Measurements from ENCODE around the gene ZDHHC4. TPM values are rescaled to one million over a fixed set of nuclear protein-coding genes. Genes with fewer than 3 reads are reported as not detected.

The ZDHHC4 gene
- total RNA-seq, 1 experiment from 2014 or later: 62.0 TPM

- H3K18ac ChIP-seq (ENCODE audit: insufficient read length, low read depth, low read length): no peak overlapping the region
- H4K5ac ChIP-seq (ENCODE audit: insufficient read length, low read depth, low read length): no peak overlapping the region
- no peaks in the 10 kb centered on the region for H3K79me2 ChIP-seq (ENCODE audit: insufficient read depth, low read length)
- no peaks in the 10 kb centered on the region for H3K79me1 ChIP-seq (ENCODE audit: insufficient read depth, low read depth, low read length, poor library complexity, severe bottlenecking)
- H4K8ac ChIP-seq (replicated peaks; ENCODE audit: insufficient read length, low read depth, low read length): no peak overlapping the region
- no peak overlapping the region for H3K56ac ChIP-seq (ENCODE audit: insufficient read length, low read depth, low read length)
- no peak overlapping the region for H3K9ac ChIP-seq (ENCODE audit: extremely low read depth, insufficient read length, low read length)
- H2BK20ac ChIP-seq (ENCODE audit: low read depth, low read length, poor library complexity, severe bottlenecking): no peak overlapping the region
- H2BK12ac ChIP-seq (ENCODE audit: insufficient read length, low read depth, low read length): no peak overlapping the region
- WGBS (ENCODE audit: extremely low coverage, insufficient read length, low lambda C conversion rate): no CpG with 5 or more reads among the region's 7 CpGs
- Mint-ChIP-seq H3K36me3 (ENCODE audit: insufficient read depth in 1 of 3, low read depth in 3 of 3) (no peaks in the 10 kb centered on the region), H3K27ac (no peak overlapping the region), H3K9me3 (no peaks in the 10 kb centered on the region), H3K4me1 (peaks cover 10 to 16% of the 10 kb centered on the region in 2 experiments), H3K4me3 (peak overlapping the region in 1 of 2 experiments; percentile 56; a peak in 1 of 5 replicates), H3K27me3 (ENCODE audit: low read depth) (peaks cover 88% of the 10 kb centered on the region)
- no peak overlapping the region for H2AFZ ChIP-seq (ENCODE audit: low read length)
- no peak overlapping the region for H3T11ph ChIP-seq (ENCODE audit: low read length)
- H3K4me2 ChIP-seq (ENCODE audit: insufficient read depth, insufficient read length, low read length): no peak overlapping the region
- H3K4ac ChIP-seq (ENCODE audit: low read depth, low read length): no peak overlapping the region
- H3K23ac ChIP-seq (ENCODE audit: insufficient read length, low read depth, low read length): no peak overlapping the region
- H3K14ac ChIP-seq (ENCODE audit: insufficient read depth, low read length): no peak overlapping the region; the same call in 1 of the 2 replicates
- no peaks in the 10 kb centered on the region for H3K9me3 ChIP-seq (ENCODE audit: control insufficient read depth, low read depth, low read length)
- no peak for DNase-seq
- H2BK5ac ChIP-seq (ENCODE audit: insufficient read length, low read length): no peak overlapping the region
- no peak overlapping the region for H4K91ac ChIP-seq (ENCODE audit: insufficient read length, low read depth, low read length)
- no peak overlapping the region for H2AK5ac ChIP-seq (ENCODE audit: insufficient read length, low read length)
- H4K20me1 ChIP-seq (ENCODE audit: control insufficient read depth, insufficient read depth, insufficient read length): no peaks in the 10 kb centered on the region
- H2BK120ac ChIP-seq (ENCODE audit: low read depth, low read length, poor library complexity, severe bottlenecking): no peak overlapping the region
- peaks cover 15% of the 10 kb centered on the region for H3K23me2 ChIP-seq (ENCODE audit: insufficient read length, low read depth, low read length, poor library complexity, severe bottlenecking)
- H3K27ac ChIP-seq (ENCODE audit: insufficient read length, low read depth, low read length): no peak overlapping the region
- TF ChIP-seq CTCF (conservative IDR thresholded peaks at IDR 0.05): no peak
- H3K27me3 ChIP-seq (ENCODE audit: insufficient read depth, low read length): peaks cover 2% of the 10 kb centered on the region; the same call in 1 of the 2 replicates
- H3K4me1 ChIP-seq (ENCODE audit: insufficient read depth, low read length): no peaks in the 10 kb centered on the region
- H2BK15ac ChIP-seq (ENCODE audit: low read depth, low read length): no peak overlapping the region
Measured at GRCh38 chr7:6532516-6532915, 44.7 kb upstream of the ZDHHC4 start.
